Measurements from ENCODE around the gene MGAT5.
"Not testable (repeated sequence)": the region's sequence is repeated elsewhere in the genome, so short reads cannot be mapped to it uniquely, and the experiment has no call there.

MGAT5 gene

GRCh38 chr2:134454426-134454825 lies 200.6 kb downstream of the MGAT5 start:
- DNase-seq = no peak

GRCh38 chr2:134454931-134455330 lies 201.1 kb downstream of the MGAT5 start:
- DNase-seq = no peak

GRCh38 chr2:134455426-134455825 lies 201.6 kb downstream of the MGAT5 start:
- DNase-seq = no peak

- DNase-seq = no peak
Measured at GRCh38 chr2:134457353-134457752, 203.5 kb downstream of the MGAT5 start.

GRCh38 chr2:134457765-134458472 lies 204.0 kb downstream of the MGAT5 start:
- DNase-seq = no peak

- DNase-seq = no peak
Measured at GRCh38 chr2:134458473-134458853, 204.6 kb downstream of the MGAT5 start.

GRCh38 chr2:134458950-134459349 lies 205.1 kb downstream of the MGAT5 start:
- DNase-seq = no peak

GRCh38 chr2:134459706-134460406 lies 206.0 kb downstream of the MGAT5 start:
- no peak for DNase-seq

- no peak for DNase-seq
Measured at GRCh38 chr2:134460583-134460998, 206.7 kb downstream of the MGAT5 start.

- DNase-seq = no peak
Measured at GRCh38 chr2:134461511-134461910, 207.6 kb downstream of the MGAT5 start.

- DNase-seq = no peak
Measured at GRCh38 chr2:134462275-134462674, 208.4 kb downstream of the MGAT5 start.

GRCh38 chr2:134462791-134463698 lies 209.2 kb downstream of the MGAT5 start:
- DNase-seq = no peak

- DNase-seq = no peak
Measured at GRCh38 chr2:134463699-134464022, 209.8 kb downstream of the MGAT5 start.

- no peak for DNase-seq
Measured at GRCh38 chr2:134465228-134466105, 211.6 kb downstream of the MGAT5 start.

- DNase-seq = no peak
Measured at GRCh38 chr2:134466141-134466540, 212.3 kb downstream of the MGAT5 start.

- no peak for DNase-seq
Measured at GRCh38 chr2:134468164-134468563, 214.3 kb downstream of the MGAT5 start.

- no peak for DNase-seq
Measured at GRCh38 chr2:134468776-134469175, 214.9 kb downstream of the MGAT5 start.

- DNase-seq = no peak
Measured at GRCh38 chr2:134469516-134470115, 215.7 kb downstream of the MGAT5 start.

- no peak for DNase-seq
Measured at GRCh38 chr2:134470561-134471168, 216.8 kb downstream of the MGAT5 start.

- not testable (repeated sequence) for DNase-seq
Measured at GRCh38 chr2:134476982-134477381, 223.1 kb downstream of the MGAT5 start.

GRCh38 chr2:134479696-134480330 lies 225.9 kb downstream of the MGAT5 start:
- no peak for DNase-seq
